ENCODE data around the gene SEMA3A. TPM values are rescaled to one million over a fixed set of nuclear protein-coding genes. Genes with fewer than 3 reads are reported as not detected.
"Not testable (repeated sequence)": the region's sequence is repeated elsewhere in the genome, so short reads cannot be mapped to it uniquely, and the experiment has no call there.

Gene SEMA3A
- total RNA-seq, 1 donor from 2014 or later = 6.2 TPM

- Histone ChIP-seq H3K27me3 (ENCODE audit: control insufficient read depth, insufficient read depth, low read length) (no peaks in the 10 kb centered on the region), H3K36me3 (ENCODE audit: control insufficient read depth, insufficient read depth, low read length) (no peaks in the 10 kb centered on the region), H3K4me3 (ENCODE audit: low read depth, low read length) (no peak overlapping the region)
- no peak for DNase-seq (ENCODE audit: low read depth)
- TF ChIP-seq, protein P1, sequence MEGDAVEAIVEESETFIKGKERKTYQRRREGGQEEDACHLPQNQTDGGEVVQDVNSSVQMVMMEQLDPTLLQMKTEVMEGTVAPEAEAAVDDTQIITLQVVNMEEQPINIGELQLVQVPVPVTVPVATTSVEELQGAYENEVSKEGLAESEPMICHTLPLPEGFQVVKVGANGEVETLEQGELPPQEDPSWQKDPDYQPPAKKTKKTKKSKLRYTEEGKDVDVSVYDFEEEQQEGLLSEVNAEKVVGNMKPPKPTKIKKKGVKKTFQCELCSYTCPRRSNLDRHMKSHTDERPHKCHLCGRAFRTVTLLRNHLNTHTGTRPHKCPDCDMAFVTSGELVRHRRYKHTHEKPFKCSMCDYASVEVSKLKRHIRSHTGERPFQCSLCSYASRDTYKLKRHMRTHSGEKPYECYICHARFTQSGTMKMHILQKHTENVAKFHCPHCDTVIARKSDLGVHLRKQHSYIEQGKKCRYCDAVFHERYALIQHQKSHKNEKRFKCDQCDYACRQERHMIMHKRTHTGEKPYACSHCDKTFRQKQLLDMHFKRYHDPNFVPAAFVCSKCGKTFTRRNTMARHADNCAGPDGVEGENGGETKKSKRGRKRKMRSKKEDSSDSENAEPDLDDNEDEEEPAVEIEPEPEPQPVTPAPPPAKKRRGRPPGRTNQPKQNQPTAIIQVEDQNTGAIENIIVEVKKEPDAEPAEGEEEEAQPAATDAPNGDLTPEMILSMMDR (IDR thresholded peaks at IDR 0.05; ENCODE audit: insufficient read depth, low read length, poor library complexity, severe bottlenecking) = no peak
These were observed 24.1 kb upstream of the SEMA3A start for GRCh38 chr7:84218681-84219080.

DNA sequence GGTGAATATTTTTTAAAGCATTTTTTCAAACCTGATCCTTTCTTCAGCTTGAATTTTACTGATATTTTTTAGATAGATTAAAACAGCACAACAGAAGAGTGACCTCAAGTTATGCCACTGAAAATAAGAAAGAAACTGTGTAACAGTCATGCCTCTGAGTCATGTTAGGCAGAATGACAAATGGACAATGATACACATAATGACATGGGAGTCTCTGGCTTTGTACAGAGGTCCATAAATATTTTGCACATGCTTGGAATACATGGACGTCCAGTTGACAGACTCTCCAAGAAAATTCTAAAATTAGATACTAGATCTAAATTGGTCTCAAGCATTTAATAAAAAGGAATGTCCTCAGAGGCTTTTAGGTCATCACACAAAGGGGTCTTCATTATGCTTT, 21.9 kb upstream of the SEMA3A start:
- H3K4me3 ChIP-seq (ENCODE audit: low read depth, low read length) = no peak overlapping the region
- H3K27me3 ChIP-seq (ENCODE audit: control insufficient read depth, insufficient read depth, low read length) = no peaks in the 10 kb centered on the region
- TF ChIP-seq, protein P1 (IDR thresholded peaks at IDR 0.05; ENCODE audit: insufficient read depth, low read length, poor library complexity, severe bottlenecking) = no peak
- H3K36me3 ChIP-seq (ENCODE audit: control insufficient read depth, insufficient read depth, low read length) = no peaks in the 10 kb centered on the region
- no peak for DNase-seq (ENCODE audit: low read depth)

- H3K27me3 ChIP-seq (ENCODE audit: control insufficient read depth, insufficient read depth, low read length); DNase-seq (ENCODE audit: low read depth); H3K36me3 ChIP-seq (ENCODE audit: control insufficient read depth, insufficient read depth, low read length); H3K4me3 ChIP-seq (ENCODE audit: low read depth, low read length): not testable (repeated sequence)
These were observed 20.2 kb upstream of the SEMA3A start for GRCh38 chr7:84214757-84215156.

- no peaks in the 10 kb centered on the region for H3K27me3 ChIP-seq (ENCODE audit: control insufficient read depth, insufficient read depth, low read length)
- no peak for DNase-seq (ENCODE audit: low read depth)
- H3K4me3 ChIP-seq (ENCODE audit: low read depth, low read length) = no peak overlapping the region
- TF ChIP-seq, protein P1 (IDR thresholded peaks at IDR 0.05; ENCODE audit: insufficient read depth, low read length, poor library complexity, severe bottlenecking) = no peak
- no peaks in the 10 kb centered on the region for H3K36me3 ChIP-seq (ENCODE audit: control insufficient read depth, insufficient read depth, low read length)
These were observed 15.7 kb upstream of the SEMA3A start for GRCh38 chr7:84210301-84210700.

GRCh38 chr7:84209006-84209405, 14.4 kb upstream of the SEMA3A start:
- TF ChIP-seq, protein P1 (IDR thresholded peaks at IDR 0.05; ENCODE audit: insufficient read depth, low read length, poor library complexity, severe bottlenecking) = no peak
- Histone ChIP-seq H3K36me3 (ENCODE audit: control insufficient read depth, insufficient read depth, low read length) (no peaks in the 10 kb centered on the region), H3K4me3 (ENCODE audit: low read depth, low read length) (no peak overlapping the region), H3K27me3 (ENCODE audit: control insufficient read depth, insufficient read depth, low read length) (no peaks in the 10 kb centered on the region)
- DNase-seq (ENCODE audit: low read depth) = no peak

- no peak overlapping the region for H3K4me3 ChIP-seq (ENCODE audit: low read depth, low read length)
- DNase-seq (ENCODE audit: low read depth) = no peak
- TF ChIP-seq, protein P1 (IDR thresholded peaks at IDR 0.05; ENCODE audit: insufficient read depth, low read length, poor library complexity, severe bottlenecking) = no peak
- H3K36me3 ChIP-seq (ENCODE audit: control insufficient read depth, insufficient read depth, low read length) = no peaks in the 10 kb centered on the region
- no peaks in the 10 kb centered on the region for H3K27me3 ChIP-seq (ENCODE audit: control insufficient read depth, insufficient read depth, low read length)
These were observed 13.0 kb upstream of the SEMA3A start for GRCh38 chr7:84207615-84208014.
